Coronary artery (tissue), 2 donors: ENCODE data around the gene PLSCR3.

ENCODE experiments used
- DNase-seq: peaks from one replicate; pipeline ENCODE4 v3.0.0-alpha.2; 2017; ENCODE audit warnings: low spot score
- H3K27ac ChIP-seq, 2 donors: fragments of 200-600 bp; sonication (generic); one replicate each; pipeline ENCODE4 v1.5.1; 2016 to 2019
- H3K4me3 ChIP-seq: fragments of 200-600 bp; sonication (generic); 2 replicates; pipeline ENCODE4 v1.5.1; 2016; ENCODE audit warnings: mild to moderate bottlenecking, moderate library complexity
- CTCF ChIP-seq: fragments of 200-600 bp; sonication (generic); IDR thresholded peaks from one replicate; pipeline ENCODE4 v1.5.1; 2019; ENCODE audit warnings: antibody characterized with exemption

PLSCR3 gene

GRCh38 chr17:7388856-7389255 is 5.5 kb downstream of the PLSCR3 start:
- H3K27ac ChIP-seq = no peak overlapping the region
- no peak for TF ChIP-seq CTCF
- H3K4me3 ChIP-seq = no peak overlapping the region
- no peak for DNase-seq

- no peak for DNase-seq
- Histone ChIP-seq H3K4me3 (peak overlapping the region; percentile 77), H3K27ac (peak overlapping the region in 1 of 2 donors; percentile 61)
- no peak for TF ChIP-seq CTCF
Observed at GRCh38 chr17:7384489-7385081, 9.7 kb downstream of the PLSCR3 start.

- DNase-seq = no peak
- Histone ChIP-seq H3K4me3 (peak overlapping the region; percentile 77), H3K27ac (peak overlapping the region in 1 of 2 donors; percentile 61)
- no peak for TF ChIP-seq CTCF
Observed at GRCh38 chr17:7383742-7384488, 10.4 kb downstream of the PLSCR3 start.

GRCh38 chr17:7383371-7383741 is 11.0 kb downstream of the PLSCR3 start:
- Histone ChIP-seq H3K27ac (peak overlapping the region in 1 of 2 donors; percentile 61), H3K4me3 (peak overlapping the region; percentile 77)
- no peak for TF ChIP-seq CTCF
- no peak for DNase-seq

- H3K27ac ChIP-seq = no peak overlapping the region
Observed at GRCh38 chr17:7382901-7383300, 11.4 kb downstream of the PLSCR3 start.

GRCh38 chr17:7380855-7381683 is 13.3 kb downstream of the PLSCR3 start, which contains the start of gene TNK1:
Gene TNK1 (plus strand): TSS chr17:7381089. CDS start chr17:7382927, 1,838 bp downstream.
- DNase-seq = no peak

More at GRCh38 chr17:7382901-7383300, 11.4 kb downstream of the PLSCR3 start:
- no peak overlapping the region for H3K4me3 ChIP-seq
- no peak for TF ChIP-seq CTCF
- DNase-seq = no peak

More at GRCh38 chr17:7380855-7381683, 13.3 kb downstream of the PLSCR3 start, which contains the start of gene TNK1:
- Histone ChIP-seq H3K4me3 (peak within 1 kb of the TSS; percentile 79), H3K27ac (peak within 1 kb of the TSS in 1 of 2 donors; percentile 26)
- TF ChIP-seq CTCF = no peak
